WI38 (cell line): ENCODE measurements around the gene TFAP2E.

ENCODE experiments used
- H3K4me3 ChIP-seq: 2 replicates; pipeline ENCODE4 v1.5.1; 2011; ENCODE audit warnings: low read depth, mild to moderate bottlenecking, control low read depth, low read length
- CTCF ChIP-seq: IDR thresholded peaks from 2 replicates; pipeline ENCODE4 v1.5.1; 2012; ENCODE audit warnings: low read depth, mild to moderate bottlenecking, control low read depth, low read length

Gene TFAP2E

GRCh38 chr1:35535243-35535642 is 37.9 kb upstream of the TFAP2E start:
- TF ChIP-seq CTCF, result no peak
- no peak overlapping the region for H3K4me3 ChIP-seq

- no peak overlapping the region for H3K4me3 ChIP-seq
- TF ChIP-seq CTCF, result no peak
Observed at GRCh38 chr1:35536556-35537162, 36.5 kb upstream of the TFAP2E start.

GRCh38 chr1:35537806-35538205 is 35.3 kb upstream of the TFAP2E start:
- H3K4me3 ChIP-seq, result no peak overlapping the region

GRCh38 chr1:35539073-35539823 is 33.9 kb upstream of the TFAP2E start:
- TF ChIP-seq CTCF, result no peak
- H3K4me3 ChIP-seq, result no peak overlapping the region

More at GRCh38 chr1:35537806-35538205, 35.3 kb upstream of the TFAP2E start:
- TF ChIP-seq CTCF, result no peak

- TF ChIP-seq CTCF, result no peak
- no peak overlapping the region for H3K4me3 ChIP-seq
Observed at GRCh38 chr1:35539824-35540261, 33.3 kb upstream of the TFAP2E start.

GRCh38 chr1:35544976-35545375 is 28.1 kb upstream of the TFAP2E start:
- peak; percentile 16; the same call in 1 of the 2 replicates for TF ChIP-seq CTCF

GRCh38 chr1:35546614-35547013 is 26.5 kb upstream of the TFAP2E start:
- H3K4me3 ChIP-seq, result no peak overlapping the region
- no peak for TF ChIP-seq CTCF

More at GRCh38 chr1:35544976-35545375, 28.1 kb upstream of the TFAP2E start:
- no peak overlapping the region for H3K4me3 ChIP-seq
